HepG2 (cell line): Measurements from ENCODE around the gene USP32. TPM values are rescaled to one million over a fixed set of nuclear protein-coding genes. Genes with fewer than 3 reads are reported as not detected.

Source experiments
- ATAC-seq: fragments of 200-7000 bp; cut with Tn5 transposase; 3 replicates; pipeline ENCODE4 v1.9.1; 2020; ENCODE audit warnings: mild to moderate bottlenecking, moderate library complexity
- BruUV-seq: library from RNA; stranded (reverse); fragments of 400-500 nt; replicated peaks from 2 replicates; lab custom pipeline; 2021; lab: Mats Ljungman, UMichigan
- CTCF ChIA-PET: fragments of 300-600 bp; formaldehyde crosslinking; extraction: SDS; loops from one replicate; lab custom pipeline; 2021; ENCODE audit warnings: low total read pairs, inconsistent platforms, low intra/inter-chr PET ratio; lab: Yijun Ruan, JAX
- POLR2A ChIA-PET: fragments of 350-600 bp; sonication (Branson Sonifier 250); formaldehyde crosslinking; loops from one replicate; lab custom pipeline; 2020; ENCODE audit warnings: antibody characterized with exemption, inconsistent platforms; lab: Yijun Ruan, JAX
- DNase-seq: peaks from one replicate; pipeline ENCODE4 v3.0.0-alpha.2; 2015; ENCODE audit warnings: low spot score
- FAIRE-seq: peaks from 3 replicates; lab custom pipeline; 2011; peaks lifted over from hg19 to GRCh38; lab: Jason Lieb, UNC
- H2AFZ ChIP-seq: one replicate; pipeline ENCODE4 v1.6.1; 2011; ENCODE audit warnings: low read length, inconsistent platforms
- H3K27ac ChIP-seq: fragments of 300-600 bp; 3 replicates; pipeline ENCODE4 v1.8.0; 2011; ENCODE audit warnings: mixed run types, mild to moderate bottlenecking, mixed read lengths, low read length, inconsistent platforms; ENCODE audit not compliant: insufficient read depth; ENCODE audit errors: extremely low read length
- H3K27me3 ChIP-seq, 2 experiments: fragments of 200-600 bp in 1 of 2; 2 replicates in 1 of 2; 3 replicates in 1 of 2; pipeline versions ENCODE4 v1.6.0 to v1.8.0; 2011; ENCODE audit warnings: low read length in 2 of 2, mild to moderate bottlenecking in 2 of 2, moderate library complexity in 2 of 2, inconsistent platforms in 1 of 2; ENCODE audit not compliant: insufficient read depth in 2 of 2, control insufficient read depth in 1 of 2
- H3K36me3 ChIP-seq, 2 experiments: fragments of 200-600 bp in 1 of 2; replicated peaks in 1 of 2; 2 replicates in 1 of 2; 3 replicates in 1 of 2; pipeline versions ENCODE4 v1.5.1 to v1.8.0; 2011; ENCODE audit warnings: low read length in 2 of 2, inconsistent platforms in 1 of 2; ENCODE audit not compliant: insufficient read depth in 2 of 2, control insufficient read depth in 1 of 2
- H3K4me1 ChIP-seq: 2 replicates; pipeline ENCODE4 v1.5.1; 2012; ENCODE audit warnings: low read length, inconsistent platforms; ENCODE audit not compliant: insufficient read depth
- H3K4me2 ChIP-seq: 2 replicates; pipeline ENCODE4 v1.6.0; 2011; ENCODE audit warnings: low read depth, low read length, inconsistent platforms
- H3K4me3 ChIP-seq, 3 experiments: fragments of 200-600 bp in 1 of 3; sonication (generic), shearing (Covaris generic) in 1 of 3; replicated peaks in 1 of 3; 2 replicates each; pipeline ENCODE4 v1.5.1; 2011 to 2016; ENCODE audit warnings: low read length in 3 of 3, inconsistent platforms in 2 of 3, low read depth in 2 of 3, mild to moderate bottlenecking in 2 of 3, control low read depth in 1 of 3, mixed read lengths in 1 of 3; ENCODE audit not compliant: insufficient read depth in 1 of 3
- H3K79me2 ChIP-seq: one replicate; pipeline ENCODE4 v1.6.1; 2011; ENCODE audit warnings: low read length, inconsistent platforms; ENCODE audit not compliant: insufficient read depth
- H3K9ac ChIP-seq: 2 replicates; pipeline ENCODE4 v1.6.0; 2011; ENCODE audit warnings: mild to moderate bottlenecking, low read depth, low read length, inconsistent platforms; ENCODE audit not compliant: insufficient read depth
- H3K9me3 ChIP-seq: 2 replicates; pipeline ENCODE4 v1.5.1; 2012; ENCODE audit warnings: mild to moderate bottlenecking, low read length
- H4K20me1 ChIP-seq: 2 replicates; pipeline ENCODE4 v1.6.0; 2011; ENCODE audit warnings: inconsistent platforms, mild to moderate bottlenecking, low read length, moderate library complexity; ENCODE audit not compliant: insufficient read depth
- ESRRA ChIP-seq: sonication (generic); formaldehyde crosslinking; IDR thresholded peaks from 2 replicates; pipeline ENCODE4 v1.5.1; 2020; ENCODE audit warnings: mild to moderate bottlenecking, low read depth, missing genetic modification reagents
- ETS1 ChIP-seq: sonication (generic); formaldehyde crosslinking; IDR thresholded peaks from 2 replicates; pipeline ENCODE4 v1.4.0; 2020; ENCODE audit warnings: missing genetic modification reagents
- HNRNPH1 ChIP-seq: fragments of 200-400 bp; formaldehyde crosslinking; optimal IDR thresholded peaks from 2 replicates; pipeline ENCODE3; 2017; ENCODE audit warnings: mild to moderate bottlenecking, low read depth, low read length
- KDM4B ChIP-seq: sonication (generic); formaldehyde crosslinking; IDR thresholded peaks from 2 replicates; pipeline ENCODE4 v1.4.0; 2020; ENCODE audit warnings: missing genetic modification reagents
- KMT2B ChIP-seq: IDR thresholded peaks from 2 replicates; pipeline ENCODE4 v1.6.1; 2016; ENCODE audit warnings: missing genetic modification reagents, missing compliant biosample characterization
- NFIC ChIP-seq: IDR thresholded peaks from 2 replicates; pipeline ENCODE4 v1.6.1; 2012; ENCODE audit warnings: mild to moderate bottlenecking, low read length, inconsistent platforms
- NR3C1 ChIP-seq: sonication (generic); formaldehyde crosslinking; IDR thresholded peaks from 2 replicates; pipeline ENCODE4 v1.4.0; 2020; ENCODE audit warnings: missing genetic modification reagents
- RARA ChIP-seq: IDR thresholded peaks from 2 replicates; pipeline ENCODE4 v1.6.1; 2016; ENCODE audit warnings: missing genetic modification reagents, missing compliant biosample characterization
- ZNF20 ChIP-seq: sonication (generic); formaldehyde crosslinking; IDR thresholded peaks from 2 replicates; pipeline ENCODE4 v1.4.0; 2020; ENCODE audit warnings: mild to moderate bottlenecking, moderate library complexity, missing genetic modification reagents
- ZNF235 ChIP-seq: sonication (generic); formaldehyde crosslinking; IDR thresholded peaks from 2 replicates; pipeline ENCODE4 v1.8.1; 2023; ENCODE audit warnings: mild to moderate bottlenecking, missing genetic modification reagents, borderline replicate concordance
- ZNF24 ChIP-seq: fragments of 450-650 bp; IDR thresholded peaks from 2 replicates; pipeline ENCODE4 v1.6.1; 2017; ENCODE audit warnings: antibody characterized with exemption, mild to moderate bottlenecking
- ZNF382 ChIP-seq: sonication (generic); formaldehyde crosslinking; IDR thresholded peaks from 2 replicates; pipeline ENCODE4 v1.5.0; 2020; ENCODE audit warnings: missing genetic modification reagents, mild to moderate bottlenecking, borderline replicate concordance
- ZNF512B ChIP-seq: sonication (generic); formaldehyde crosslinking; IDR thresholded peaks from 2 replicates; pipeline ENCODE4 v1.5.1; 2020; ENCODE audit warnings: missing genetic modification reagents, mild to moderate bottlenecking, borderline replicate concordance
- ZNF660 ChIP-seq: sonication (generic); formaldehyde crosslinking; IDR thresholded peaks from 2 replicates; pipeline ENCODE4 v1.5.1; 2020; ENCODE audit warnings: mild to moderate bottlenecking, low read depth, missing genetic modification reagents, borderline replicate concordance
- ZNF687 ChIP-seq: sonication (generic); formaldehyde crosslinking; IDR thresholded peaks from 2 replicates; pipeline ENCODE4 v1.5.1; 2020; ENCODE audit warnings: mild to moderate bottlenecking, missing genetic modification reagents, moderate library complexity
- ZNF775 ChIP-seq: sonication (generic); formaldehyde crosslinking; IDR thresholded peaks from 2 replicates; pipeline ENCODE4 v1.4.0; 2020; ENCODE audit warnings: missing genetic modification reagents, mild to moderate bottlenecking, moderate library complexity, borderline replicate concordance
- ZNF788 ChIP-seq: sonication (generic); formaldehyde crosslinking; IDR thresholded peaks from 2 replicates; pipeline ENCODE4 v1.5.0; 2020; ENCODE audit warnings: mild to moderate bottlenecking, missing genetic modification reagents, borderline replicate concordance
- WGBS: methylation state at CpG from one replicate; pipeline ENCODE4 v1.1.6; 2017; ENCODE audit warnings: low lambda C conversion rate; 5-methylcytosine and 5-hydroxymethylcytosine counted together
- in situ Hi-C: cut with HindIII; loops from 2 replicates; pipeline ENCODE4 v1.10.0; 2017; ENCODE audit warnings: low pct_unique_long_range_greater_than_20kb; ENCODE audit not compliant: extremely low pct_ligation_motif_present
- intact Hi-C: fragments of 100-400 bp; cut with micrococcal nuclease; formaldehyde crosslinking; loops from one replicate; pipeline ENCODE4 v1.10.0; 2022; ENCODE audit not compliant: unreplicated experiment
- polyA plus RNA-seq, 8 experiments: library from polyadenylated mRNA; depleted of rRNA in 3 of 8; stranded (reverse) in 7 of 8; unstranded in 1 of 8; fragments of >200 nt; fragmentation: Illumina TruSeq in 4 of 8; extraction: Trizol in 4 of 8; gene quantifications; 2 replicates each; pipeline versions ENCODE4 v1.2.1 to v1.2.3, GENCODE V29; 2011 to 2016; ENCODE audit warnings: low read depth in 4 of 8, missing spikeins in 1 of 8, mixed read lengths in 1 of 8; ENCODE audit not compliant: insufficient read depth in 1 of 8
- total RNA-seq, 5 experiments: library from RNA; depleted of rRNA; stranded (reverse); fragments of >200 nt; fragmentation: Illumina TruSeq; extraction: Trizol; gene quantifications; 2 replicates each; pipeline ENCODE4 v1.2.3, GENCODE V29; 2016; ENCODE audit warnings: low read depth in 1 of 5

Gene USP32
- total and polyA plus RNA-seq, 2 of the 13 experiments (the other 11 are each of a cell fraction or from before 2014, with no cell fraction given): 24.9 to 39.9 TPM

- TF ChIP-seq ZNF775 (CRISPR knock-in tag) (no peak), NR3C1 (CRISPR knock-in tag) (no peak), ZNF660 (CRISPR knock-in tag) (no peak), NFIC (no peak), ZNF512B (CRISPR knock-in tag) (no peak), RARA (no peak)
- TF ChIP-seq, all 625 proteins: peak for 0
Measured at GRCh38 chr17:60292697-60293096, 99.2 kb downstream of the USP32 start (continued).

GRCh38 chr17:60284709-60285108 lies 107.2 kb downstream of the USP32 start:
- WGBS: 88% methylated on average over 1 of the region's 1 CpG
- no peak overlapping the region for H3K4me3 ChIP-seq
- in situ Hi-C loops (no loop called here), intact Hi-C loops (no loop called here)
- no peak overlapping the region for H3K4me2 ChIP-seq
- no peak overlapping the region for H2AFZ ChIP-seq
- no peaks in the 10 kb centered on the region for H4K20me1 ChIP-seq
- H3K9me3 ChIP-seq: no peaks in the 10 kb centered on the region
- ChIA-PET POLR2A (no interaction called here), CTCF (no interaction called here)
- DNase-seq (no peak), ATAC-seq (no peak), FAIRE-seq (no peak)
- BruUV-seq: no TSS peak
- no peaks in the 10 kb centered on the region for H3K4me1 ChIP-seq
- no peaks in the 10 kb centered on the region for H3K27me3 ChIP-seq
- H3K9ac ChIP-seq: no peak overlapping the region
- no peak overlapping the region for H3K27ac ChIP-seq
- H3K36me3 ChIP-seq: peaks cover 0 to 23% of the 10 kb centered on the region in 2 experiments; a peak in 2 of 5 replicates
- no peaks in the 10 kb centered on the region for H3K79me2 ChIP-seq
- TF ChIP-seq ZNF20 (no peak), ETS1 (no peak), HNRNPH1 (no peak), KMT2B (CRISPR knock-in tag) (no peak), ZNF24 (no peak), KDM4B (CRISPR knock-in tag) (no peak), ZNF382 (CRISPR knock-in tag) (no peak), ZNF788 (CRISPR knock-in tag) (no peak), ZNF687 (no peak), ESRRA (CRISPR knock-in tag) (no peak), ZNF235 (no peak)
